Peyer's patch (tissue), 4 donors: ENCODE data around the gene GRIK3. TPM values are rescaled to one million over a fixed set of nuclear protein-coding genes. Genes with fewer than 3 reads are reported as not detected.

Source experiments
- DNase-seq, 3 donors: peaks; one replicate each; pipeline ENCODE4 v3.0.0-alpha.2; 2017 to 2019
- H3K27ac ChIP-seq, 4 donors: fragments of 200-600 bp; sonication (generic); one replicate each; pipeline ENCODE4 v1.5.1; 2016 to 2019
- H3K27me3 ChIP-seq, 2 donors: fragments of 200-600 bp; sonication (generic); one replicate each; pipeline ENCODE4 v1.5.1; 2019
- H3K36me3 ChIP-seq, 3 donors: fragments of 200-600 bp; sonication (generic); one replicate each; pipeline ENCODE4 v1.5.1; 2016 to 2019
- H3K4me1 ChIP-seq, 4 donors: fragments of 200-600 bp; sonication (generic); one replicate each; pipeline ENCODE4 v1.5.1; 2016 to 2019
- H3K4me3 ChIP-seq, 4 donors: fragments of 200-600 bp; sonication (generic); 1 replicate in 3 of 4; 2 replicates in 1 of 4; pipeline ENCODE4 v1.5.1; 2016 to 2019; ENCODE audit warnings: mild to moderate bottlenecking in 1 of 4
- H3K9me3 ChIP-seq, 4 donors: fragments of 200-600 bp; sonication (generic); one replicate each; pipeline ENCODE4 v1.5.1; 2016 to 2019; ENCODE audit warnings: mild to moderate bottlenecking in 1 of 4
- POLR2A ChIP-seq, 2 donors: fragments of 450-650 bp; IDR thresholded peaks; one replicate each; pipeline ENCODE4 v1.5.1; 2017; ENCODE audit warnings: antibody characterized with exemption in 2 of 2, mild to moderate bottlenecking in 2 of 2, moderate library complexity in 2 of 2
- total RNA-seq, 4 donors: library from RNA; depleted of rRNA; stranded (reverse); fragments of >200 nt; gene quantifications; one replicate each; pipeline ENCODE4 v1.1.0, GENCODE V29; 2016
- TF ChIP-seq, protein P1 (sequence below), 6 experiments: fragments of 450-650 bp in 4 of 6; fragments of 200-600 bp in 2 of 6; sonication (generic) in 1 of 6; IDR thresholded peaks; one replicate each; pipeline ENCODE4 v1.5.1; 2017 to 2019; ENCODE audit warnings: antibody characterized with exemption in 6 of 6, mild to moderate bottlenecking in 3 of 6, moderate library complexity in 1 of 6

Gene GRIK3
- total RNA-seq, 4 donors from 2014 or later, result 0.18 to 0.83 (median 0.62) TPM

DNA sequence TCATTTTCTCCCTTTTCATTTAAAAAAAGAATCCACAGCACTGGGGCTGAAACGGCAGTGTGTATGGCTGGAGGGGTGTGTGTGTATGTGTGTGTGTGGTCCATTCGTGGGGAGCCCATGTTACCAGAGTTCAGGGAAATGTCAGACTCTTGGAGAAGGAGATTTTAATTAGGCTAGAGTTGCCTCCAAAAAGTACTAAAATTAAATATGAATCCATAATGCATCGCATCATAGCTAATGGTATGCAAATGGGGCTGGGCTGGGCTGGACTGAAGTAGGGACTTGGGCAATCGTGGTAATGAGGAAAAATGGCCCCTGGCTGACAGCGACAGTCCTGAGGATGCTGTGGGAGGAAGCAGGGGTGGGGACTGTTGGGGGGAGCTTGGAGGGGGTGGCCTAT lies 24.8 kb downstream of the GRIK3 start:
- Histone ChIP-seq H3K27me3 (no peaks in the 10 kb centered on the region), H3K36me3 (no peaks in the 10 kb centered on the region), H3K9me3 (no peaks in the 10 kb centered on the region), H3K4me1 (no peaks in the 10 kb centered on the region), H3K4me3 (no peak overlapping the region), H3K27ac (no peak overlapping the region)
- DNase-seq, result no peak
- TF ChIP-seq, protein P1, sequence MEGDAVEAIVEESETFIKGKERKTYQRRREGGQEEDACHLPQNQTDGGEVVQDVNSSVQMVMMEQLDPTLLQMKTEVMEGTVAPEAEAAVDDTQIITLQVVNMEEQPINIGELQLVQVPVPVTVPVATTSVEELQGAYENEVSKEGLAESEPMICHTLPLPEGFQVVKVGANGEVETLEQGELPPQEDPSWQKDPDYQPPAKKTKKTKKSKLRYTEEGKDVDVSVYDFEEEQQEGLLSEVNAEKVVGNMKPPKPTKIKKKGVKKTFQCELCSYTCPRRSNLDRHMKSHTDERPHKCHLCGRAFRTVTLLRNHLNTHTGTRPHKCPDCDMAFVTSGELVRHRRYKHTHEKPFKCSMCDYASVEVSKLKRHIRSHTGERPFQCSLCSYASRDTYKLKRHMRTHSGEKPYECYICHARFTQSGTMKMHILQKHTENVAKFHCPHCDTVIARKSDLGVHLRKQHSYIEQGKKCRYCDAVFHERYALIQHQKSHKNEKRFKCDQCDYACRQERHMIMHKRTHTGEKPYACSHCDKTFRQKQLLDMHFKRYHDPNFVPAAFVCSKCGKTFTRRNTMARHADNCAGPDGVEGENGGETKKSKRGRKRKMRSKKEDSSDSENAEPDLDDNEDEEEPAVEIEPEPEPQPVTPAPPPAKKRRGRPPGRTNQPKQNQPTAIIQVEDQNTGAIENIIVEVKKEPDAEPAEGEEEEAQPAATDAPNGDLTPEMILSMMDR (IDR thresholded peaks at IDR 0.05), result no peak

DNA sequence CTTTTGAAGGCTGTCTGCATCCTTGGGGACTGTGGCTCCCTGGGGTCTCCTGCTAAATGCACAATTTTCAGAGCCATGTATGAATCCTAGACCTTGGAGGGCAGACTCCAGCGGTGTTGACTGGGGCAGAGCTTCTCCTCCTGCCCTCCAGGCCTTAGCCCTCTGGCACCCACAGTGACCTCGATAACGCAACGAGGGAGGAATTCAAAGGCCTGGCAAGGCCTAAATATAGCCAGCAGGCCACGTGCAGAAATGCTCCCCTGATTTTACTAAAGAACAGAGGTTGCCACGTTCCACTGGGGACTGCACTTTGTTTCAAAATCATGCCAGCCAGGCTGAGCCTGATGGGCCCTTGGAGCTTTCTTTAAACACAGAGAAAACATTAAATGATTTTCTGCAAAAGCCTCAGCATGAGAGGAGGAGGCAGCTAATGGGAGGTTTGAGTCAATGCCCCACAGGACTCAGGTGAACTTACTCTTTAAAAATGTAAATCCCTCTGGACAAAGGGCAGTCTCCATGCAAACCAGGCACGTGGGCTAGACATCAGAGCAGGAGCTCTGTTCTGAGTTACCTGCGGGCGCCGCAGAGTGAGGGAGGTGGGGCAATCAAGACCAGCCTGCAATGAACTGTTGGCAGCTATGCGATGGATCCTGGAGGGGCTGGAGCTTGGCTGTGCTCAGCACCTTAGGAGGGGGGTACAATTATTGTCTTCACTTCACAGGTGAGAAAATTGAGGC lies 28.0 kb downstream of the GRIK3 start:
- H3K36me3 ChIP-seq, result no peaks in the 10 kb centered on the region
- no peak overlapping the region for H3K4me3 ChIP-seq
- H3K4me1 ChIP-seq, result no peaks in the 10 kb centered on the region
- no peaks in the 10 kb centered on the region for H3K27me3 ChIP-seq
- TF ChIP-seq, protein P1 (IDR thresholded peaks at IDR 0.05), result no peak
- no peak for TF ChIP-seq POLR2A (IDR thresholded peaks at IDR 0.05)
- no peaks in the 10 kb centered on the region for H3K9me3 ChIP-seq
- no peak overlapping the region for H3K27ac ChIP-seq
- DNase-seq, result no peak

DNA sequence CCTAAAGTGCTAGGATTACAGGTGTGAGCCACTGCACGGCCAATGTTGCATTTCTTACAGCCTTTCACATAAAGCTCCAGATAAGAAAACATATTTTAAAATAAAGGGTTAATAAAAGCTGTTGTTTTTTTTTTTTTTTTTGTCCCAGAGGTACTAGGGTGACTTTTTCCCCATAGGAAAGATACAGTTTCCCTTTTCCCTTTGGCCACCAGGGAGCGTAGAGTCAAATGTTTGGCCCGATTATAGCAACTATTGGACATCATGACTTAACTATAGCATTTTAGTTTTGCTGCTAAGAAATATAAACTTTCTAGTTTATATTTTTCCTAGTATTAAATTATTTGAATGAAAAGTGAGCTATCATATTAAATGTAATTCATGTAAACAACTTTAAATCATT lies 31.4 kb downstream of the GRIK3 start:
- no peak for DNase-seq
- no peaks in the 10 kb centered on the region for H3K27me3 ChIP-seq

DNA sequence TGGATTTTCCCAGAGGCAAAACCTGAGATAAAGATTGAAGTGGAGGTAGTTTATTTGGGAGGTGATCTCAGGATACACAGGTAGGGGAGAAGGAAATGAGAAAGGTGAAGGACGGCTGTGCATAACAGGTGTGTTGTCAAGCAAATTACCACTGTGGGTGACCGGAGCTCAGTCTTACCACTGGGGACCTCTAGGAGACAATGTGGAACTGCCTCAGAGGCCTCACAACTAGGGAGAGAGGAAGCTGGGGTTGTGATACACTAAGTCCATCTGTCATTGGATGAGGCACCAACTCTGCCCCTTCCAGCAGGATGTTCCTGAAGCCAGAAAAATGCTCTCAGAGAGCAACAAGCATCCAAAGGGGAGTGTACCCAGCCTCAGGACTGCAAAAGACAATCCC lies 32.6 kb downstream of the GRIK3 start:
- Histone ChIP-seq H3K4me1 (no peaks in the 10 kb centered on the region), H3K27ac (no peak overlapping the region), H3K27me3 (no peaks in the 10 kb centered on the region), H3K36me3 (no peaks in the 10 kb centered on the region), H3K4me3 (no peak overlapping the region), H3K9me3 (no peaks in the 10 kb centered on the region)
- DNase-seq, result no peak
- TF ChIP-seq, protein P1 (IDR thresholded peaks at IDR 0.05), result no peak

More for the DNA sequence above, 31.4 kb downstream of the GRIK3 start:
- Histone ChIP-seq H3K27ac (no peak overlapping the region), H3K4me1 (no peaks in the 10 kb centered on the region), H3K4me3 (no peak overlapping the region), H3K36me3 (no peaks in the 10 kb centered on the region), H3K9me3 (no peaks in the 10 kb centered on the region)
- TF ChIP-seq, protein P1 (IDR thresholded peaks at IDR 0.05), result no peak
- no peak for TF ChIP-seq POLR2A (IDR thresholded peaks at IDR 0.05)

DNA sequence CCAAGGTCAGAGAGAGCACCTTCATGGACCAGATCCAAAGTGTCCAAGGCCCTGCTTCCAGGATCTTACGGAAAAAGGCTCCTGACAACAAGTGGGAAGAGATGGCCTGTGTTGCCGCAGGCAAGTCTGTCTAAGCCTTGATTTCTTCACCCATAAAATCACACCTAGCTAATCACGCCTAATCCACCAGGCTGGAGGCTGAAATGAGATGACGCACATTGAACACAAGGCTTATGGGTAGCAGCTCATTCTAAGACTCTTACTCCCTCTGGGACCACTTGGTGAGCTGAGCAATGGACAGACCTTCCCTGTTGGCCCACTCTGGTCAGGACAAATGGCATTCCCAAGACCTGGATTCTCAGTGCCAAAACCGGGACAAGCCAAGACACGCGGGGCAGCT lies 38.2 kb downstream of the GRIK3 start:
- Histone ChIP-seq H3K27me3 (no peaks in the 10 kb centered on the region), H3K4me3 (no peak overlapping the region), H3K9me3 (no peaks in the 10 kb centered on the region), H3K4me1 (no peaks in the 10 kb centered on the region), H3K27ac (no peak overlapping the region), H3K36me3 (no peaks in the 10 kb centered on the region)
- no peak for DNase-seq
- TF ChIP-seq, protein P1 (IDR thresholded peaks at IDR 0.05), result no peak
- TF ChIP-seq POLR2A (IDR thresholded peaks at IDR 0.05), result no peak

DNA sequence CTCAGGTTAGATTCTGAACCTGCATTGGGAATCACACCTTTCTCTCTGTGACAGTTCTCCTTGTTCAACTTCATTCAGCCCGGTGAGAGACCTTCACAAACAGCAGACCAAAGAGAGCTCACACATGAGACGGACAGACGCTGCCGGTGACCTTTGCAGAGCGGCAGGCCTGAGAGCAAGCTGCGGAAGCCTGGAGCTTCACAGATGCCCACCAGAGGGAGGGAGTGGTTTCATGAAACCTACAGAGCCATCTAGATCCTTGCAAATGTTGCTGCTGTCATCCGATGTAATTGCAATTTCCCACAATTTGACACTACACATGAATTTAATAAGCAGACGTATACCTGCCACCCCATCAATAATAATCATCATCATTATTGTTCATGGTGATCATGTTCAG lies 39.4 kb downstream of the GRIK3 start:
- no peak for TF ChIP-seq POLR2A (IDR thresholded peaks at IDR 0.05)
- TF ChIP-seq, protein P1 (IDR thresholded peaks at IDR 0.05), result no peak
- H3K4me1 ChIP-seq, result no peaks in the 10 kb centered on the region
- H3K9me3 ChIP-seq, result no peaks in the 10 kb centered on the region
- H3K4me3 ChIP-seq, result no peak overlapping the region
- no peak for DNase-seq
- no peaks in the 10 kb centered on the region for H3K27me3 ChIP-seq
- no peaks in the 10 kb centered on the region for H3K36me3 ChIP-seq
- no peak overlapping the region for H3K27ac ChIP-seq
